ENCODE measurements around the gene CFAP97.
"Not testable (repeated sequence)": the region's sequence is repeated elsewhere in the genome, so short reads cannot be mapped to it uniquely, and the experiment has no call there.

The CFAP97 gene

DNA sequence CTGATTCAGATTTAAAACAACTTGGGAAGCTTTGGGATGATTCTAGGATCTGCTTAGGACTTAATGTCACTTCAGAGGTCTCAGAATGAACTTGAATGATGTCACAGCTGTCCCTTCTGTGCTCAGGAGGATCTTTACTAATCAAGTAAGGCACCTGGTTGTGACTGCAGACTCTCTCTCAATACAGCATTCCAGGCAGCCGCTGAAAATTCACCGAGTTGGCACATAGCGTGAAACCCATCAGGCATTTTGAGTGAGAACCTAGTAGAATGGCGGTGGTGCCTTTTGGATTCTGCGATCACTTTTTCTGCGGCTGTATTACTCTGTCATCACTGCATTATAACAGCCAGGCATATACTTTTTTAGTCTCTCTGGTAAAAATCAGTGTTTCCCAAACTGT, 22.1 kb upstream of the CFAP97 start:
- DNase-seq, result no peak

DNA sequence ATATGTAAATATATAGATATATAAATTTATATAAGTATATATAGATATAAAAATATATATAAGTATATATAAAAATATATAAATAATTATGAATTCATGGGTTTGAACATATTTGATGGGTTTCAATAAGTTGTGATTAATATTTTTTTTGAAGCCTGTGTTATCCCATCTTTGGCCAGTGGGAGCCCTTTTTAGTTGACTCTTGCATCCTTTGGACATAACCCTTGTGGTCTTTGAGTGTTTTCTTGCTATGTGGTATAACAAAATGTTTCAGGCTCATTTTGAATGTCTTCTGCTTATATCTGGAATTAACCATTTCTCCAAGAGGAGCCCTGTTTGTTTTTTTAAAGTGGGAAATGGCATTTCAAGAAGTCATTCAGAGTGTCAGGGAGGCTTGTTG, 20.8 kb upstream of the CFAP97 start:
- DNase-seq, result no peak

DNA sequence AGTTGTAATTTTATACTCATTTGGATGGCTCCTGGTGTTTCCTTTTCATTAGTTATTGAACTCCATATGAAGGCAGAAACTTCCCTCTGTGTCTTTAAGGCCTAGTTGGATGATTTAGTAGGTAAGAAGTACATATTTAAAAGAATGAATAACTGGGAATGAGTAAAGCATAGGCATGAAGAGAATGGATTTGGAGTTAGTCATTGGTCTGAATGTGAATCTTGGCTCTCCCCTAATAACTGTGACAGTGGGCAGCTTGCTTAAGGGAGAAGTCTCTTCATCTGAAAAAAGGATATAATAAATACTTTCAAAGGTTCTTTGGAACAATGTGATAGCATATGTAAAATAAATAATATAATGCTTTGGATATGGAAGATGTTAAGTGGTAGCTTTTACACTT, 18.8 kb upstream of the CFAP97 start:
- no peak for DNase-seq

DNA sequence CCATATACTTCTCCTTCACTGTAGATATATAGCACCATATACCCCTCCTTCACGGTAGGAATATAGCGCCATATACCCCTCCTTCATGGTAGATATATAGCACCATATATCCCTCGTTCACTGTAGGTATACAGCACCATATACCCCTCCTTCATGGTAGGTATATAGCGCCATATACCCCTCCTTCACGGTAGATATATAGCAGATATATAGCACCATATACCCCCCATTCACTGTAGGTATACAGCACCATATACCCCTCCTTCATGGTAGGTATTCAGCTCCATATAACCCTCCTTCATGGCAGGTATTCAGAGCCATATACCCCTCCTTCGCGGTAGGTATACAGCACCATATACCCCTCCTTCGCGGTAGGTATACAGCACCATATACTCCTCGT, 18.1 kb upstream of the CFAP97 start:
- DNase-seq, result no peak

DNA sequence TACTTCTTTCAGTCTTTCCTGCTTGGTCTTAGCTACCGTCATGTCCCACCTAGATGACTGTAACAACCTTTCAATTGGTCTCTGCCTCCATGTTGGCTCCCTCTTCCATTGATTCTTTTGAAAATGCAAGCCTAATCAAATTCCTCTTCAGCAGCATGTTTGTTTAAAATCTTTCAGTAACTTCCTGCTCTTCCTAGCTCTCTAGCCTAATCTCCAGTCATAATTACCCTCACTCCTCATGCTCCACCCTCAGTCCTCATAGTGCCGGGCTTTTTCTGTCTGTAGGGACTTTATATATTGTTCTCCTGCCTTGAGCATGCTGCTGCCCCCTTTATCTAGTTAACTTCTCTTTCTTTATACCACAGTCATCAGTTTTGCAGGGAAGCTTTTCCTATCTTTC, 17.7 kb upstream of the CFAP97 start:
- DNase-seq, result no peak

DNA sequence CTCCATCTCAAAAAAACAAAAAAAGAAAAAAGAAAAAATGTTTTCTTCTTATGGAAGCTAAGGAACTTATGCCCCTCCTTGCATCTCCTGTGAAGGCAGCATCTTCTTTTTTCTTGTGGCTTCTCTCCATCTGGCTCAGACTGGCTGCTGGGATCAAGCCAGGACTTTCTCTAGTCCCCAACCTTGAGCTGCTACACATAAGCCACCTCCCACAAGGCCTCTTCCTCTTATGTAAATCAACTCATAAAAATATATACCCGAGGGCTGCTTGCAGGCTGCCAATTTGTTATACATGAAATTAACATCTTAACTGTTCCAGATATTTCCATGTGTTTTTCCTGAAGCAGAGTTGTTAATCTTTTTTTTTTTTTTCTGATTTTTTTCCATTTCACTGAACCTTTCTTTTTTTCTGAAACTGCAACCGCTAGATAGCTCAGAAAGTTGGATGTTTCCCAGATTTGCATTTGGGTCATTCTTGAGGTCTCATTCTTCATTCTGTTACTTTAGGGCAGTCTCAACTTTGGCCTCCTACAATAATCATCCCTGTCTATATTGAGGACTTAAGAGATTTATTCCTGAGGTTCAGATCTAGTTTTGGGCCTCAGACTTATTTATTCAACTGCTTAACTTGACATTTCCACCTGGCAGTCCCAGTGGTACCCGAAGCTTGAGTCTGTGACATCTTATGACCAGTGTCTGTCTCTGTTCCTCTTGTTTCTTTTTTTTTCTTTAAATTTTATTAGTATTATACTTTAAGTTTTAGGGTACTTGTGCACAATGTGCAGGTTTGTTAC, 15.9 kb upstream of the CFAP97 start:
- no peak for DNase-seq

DNA sequence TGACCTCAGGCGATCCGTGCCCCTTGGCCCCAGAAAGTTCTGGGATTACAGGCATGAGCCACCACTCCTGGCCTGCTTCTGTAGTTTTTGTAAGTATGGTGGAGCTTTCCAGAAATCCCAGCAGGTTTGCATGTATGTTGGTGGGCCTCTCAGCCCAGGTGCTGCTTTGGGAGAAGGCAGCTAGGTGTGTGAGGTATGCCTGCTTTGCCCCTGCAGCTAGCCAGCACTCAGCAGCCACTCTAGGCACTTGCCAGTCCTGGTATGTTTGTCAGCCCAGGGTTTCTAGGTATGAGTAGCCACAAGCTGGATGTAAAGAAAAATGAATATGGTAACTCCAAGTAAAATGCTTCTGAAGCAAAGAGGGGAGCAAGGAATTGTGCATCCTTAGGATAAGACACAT, 14.5 kb upstream of the CFAP97 start:
- DNase-seq, result no peak

DNA sequence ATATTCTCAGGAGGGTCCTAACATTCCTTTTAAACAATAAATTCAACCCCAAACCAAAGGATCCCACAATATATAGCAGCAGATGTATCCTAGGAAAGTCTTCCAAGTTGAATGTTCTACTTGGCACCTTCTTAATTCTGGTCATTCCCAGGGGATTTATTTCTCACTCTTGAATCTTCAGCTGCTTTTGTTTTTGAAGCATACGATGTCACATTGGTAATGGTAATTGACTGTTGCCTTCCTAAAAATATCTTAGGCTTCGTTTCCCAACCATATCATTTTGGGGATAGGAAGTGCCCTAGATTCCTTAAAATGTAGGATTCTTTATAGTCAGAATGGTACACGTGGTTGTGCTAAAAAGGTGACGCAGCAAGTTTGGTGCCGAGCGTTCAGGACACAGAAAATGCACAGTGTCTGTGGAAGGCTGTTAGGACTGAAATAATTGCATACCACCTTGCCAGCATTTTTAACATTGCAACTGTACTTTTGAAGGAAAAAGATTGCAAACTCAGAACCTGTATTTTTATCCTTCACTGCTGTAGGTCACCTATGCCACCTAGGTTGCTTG, 13.7 kb upstream of the CFAP97 start:
- DNase-seq, result no peak

DNA sequence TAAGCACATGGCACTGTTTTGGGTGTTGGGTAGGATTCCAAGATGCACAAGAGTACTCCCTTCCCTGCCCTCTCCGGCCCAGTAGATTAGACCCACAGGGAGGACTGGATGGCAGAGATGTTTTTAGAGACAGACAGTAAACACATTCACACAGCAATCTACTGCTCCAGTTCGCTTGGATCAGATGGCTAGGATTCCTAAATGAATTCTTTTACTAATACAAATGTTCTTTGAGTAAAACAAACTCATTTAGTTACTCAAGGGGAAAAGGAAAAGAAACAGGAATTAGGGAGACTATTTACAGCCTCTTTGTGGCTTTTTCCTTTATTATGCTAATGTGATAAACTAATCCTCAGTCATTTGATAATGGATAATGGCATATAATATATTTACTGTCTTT, 11.5 kb upstream of the CFAP97 start:
- no peak for DNase-seq

DNA sequence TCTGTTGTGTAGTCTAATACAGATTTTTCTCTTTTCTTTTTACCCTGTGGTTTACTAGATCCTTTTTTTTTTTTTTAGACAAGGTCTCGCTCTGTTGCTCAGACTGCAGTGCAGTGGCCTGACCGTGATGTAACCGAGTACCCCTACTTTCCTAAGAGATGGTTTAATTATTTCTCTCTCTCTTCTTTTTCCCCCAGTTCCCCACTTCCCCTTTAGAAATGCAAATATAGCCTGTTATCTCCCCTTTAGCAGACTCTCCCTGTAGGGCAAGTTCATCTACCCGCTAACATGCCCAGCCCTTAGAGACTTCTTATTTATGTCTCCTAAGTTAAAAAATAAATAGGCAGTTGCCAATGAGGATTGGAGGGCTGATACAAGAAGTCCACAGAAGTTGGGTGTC, 10.1 kb upstream of the CFAP97 start:
- DNase-seq, result no peak

DNA sequence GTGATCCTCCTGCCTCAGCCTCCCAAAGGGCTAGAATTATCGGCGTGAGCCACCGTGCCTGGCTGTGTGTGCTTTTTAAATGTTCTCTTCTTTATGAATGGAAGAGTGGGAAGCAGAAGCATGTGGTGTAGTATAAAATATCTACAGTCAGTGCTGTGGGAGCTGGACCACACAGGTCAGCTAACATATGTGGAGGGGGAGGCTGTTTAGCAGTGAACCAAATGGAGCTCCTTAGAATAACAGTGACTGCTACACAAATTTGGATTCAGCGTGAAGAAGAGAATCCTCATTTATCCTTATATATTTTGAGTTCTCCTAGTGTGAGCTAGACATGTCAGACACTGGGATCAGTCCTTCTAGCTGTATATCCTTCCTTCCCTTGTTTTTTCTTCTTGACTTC, 8.8 kb upstream of the CFAP97 start:
- no peak for DNase-seq

DNA sequence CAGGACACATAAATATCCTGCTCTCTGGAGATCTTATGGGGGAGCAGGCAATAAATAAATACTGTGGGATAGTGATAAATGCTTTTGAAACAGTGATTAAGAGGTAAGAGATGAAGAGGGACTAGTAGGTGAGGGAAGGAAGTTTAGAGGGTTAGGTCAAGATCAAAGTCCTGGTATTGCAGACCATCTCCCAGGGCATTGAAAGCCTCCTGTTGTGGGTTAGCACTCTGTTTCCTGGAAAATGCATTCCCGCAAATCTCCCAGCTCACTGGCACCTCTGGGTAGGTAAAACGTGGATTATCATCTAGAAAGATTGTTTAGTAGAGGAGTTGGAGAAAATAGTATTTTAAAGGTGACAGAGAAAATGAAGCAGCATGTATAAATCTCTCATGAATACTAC, 7.8 kb upstream of the CFAP97 start:
- DNase-seq, result no peak

DNA sequence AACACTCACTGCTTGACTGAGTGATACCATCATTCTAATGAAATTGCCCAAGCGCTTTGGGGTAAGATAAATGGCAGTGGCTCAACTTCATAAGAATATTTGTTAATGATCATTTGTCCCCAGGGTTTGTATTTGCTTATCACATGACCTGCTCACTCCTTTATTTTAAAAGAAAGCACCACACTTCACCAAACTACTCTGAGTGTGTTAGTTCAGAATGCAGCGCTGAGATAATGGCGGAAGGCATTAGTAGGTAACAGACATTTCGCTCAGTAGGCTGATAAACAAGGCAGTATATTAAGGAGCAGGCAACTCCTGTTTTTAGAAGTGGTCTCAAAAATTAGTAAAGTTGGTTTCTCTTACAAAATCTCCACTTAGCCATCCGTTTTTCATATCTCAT, 7.2 kb upstream of the CFAP97 start:
- no peak for DNase-seq

DNA sequence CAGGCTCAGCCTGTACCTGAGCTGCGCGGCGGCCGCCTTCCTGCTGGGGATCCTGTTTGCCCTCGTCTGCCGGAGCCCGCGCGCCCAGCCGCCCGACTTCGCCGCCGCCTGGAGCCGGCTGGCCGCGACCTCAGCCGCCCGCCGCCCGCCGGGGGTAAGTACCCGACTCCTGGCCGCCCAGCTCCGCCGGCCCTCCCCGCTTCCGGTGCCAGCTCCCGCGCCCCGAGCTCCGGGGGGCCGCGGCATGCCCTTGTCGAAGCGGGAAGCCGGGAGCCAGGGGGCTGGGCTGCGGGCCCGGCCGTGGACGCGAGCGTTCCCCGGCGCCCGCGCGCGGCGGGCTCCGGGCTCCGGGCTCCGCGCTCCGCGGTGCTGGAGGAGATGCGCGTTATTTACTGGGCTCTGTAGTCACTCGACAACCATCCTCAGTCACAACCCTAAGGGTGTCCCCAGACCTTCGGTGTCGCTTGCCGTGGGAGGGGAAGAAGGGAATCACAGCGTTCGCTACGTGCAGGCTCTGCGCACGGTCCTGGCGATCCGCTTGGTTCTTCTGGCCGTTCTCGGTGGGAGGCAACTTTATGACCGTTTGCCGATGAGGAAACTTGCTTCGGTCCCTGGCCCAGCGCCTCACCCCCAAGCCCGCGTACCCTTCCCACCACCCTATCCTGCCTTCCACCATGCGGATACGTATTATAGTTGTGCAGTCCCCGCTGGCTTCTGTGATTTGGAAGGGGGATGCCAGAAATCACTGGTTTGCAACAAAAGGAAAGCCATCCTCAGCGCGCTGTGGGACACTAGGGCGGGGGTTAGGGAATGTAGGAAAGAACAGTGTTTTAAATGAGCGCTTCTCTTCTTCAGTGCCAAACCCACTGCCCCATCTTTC, 6.5 kb upstream of the CFAP97 start:
- peak; percentile 85 for DNase-seq

DNA sequence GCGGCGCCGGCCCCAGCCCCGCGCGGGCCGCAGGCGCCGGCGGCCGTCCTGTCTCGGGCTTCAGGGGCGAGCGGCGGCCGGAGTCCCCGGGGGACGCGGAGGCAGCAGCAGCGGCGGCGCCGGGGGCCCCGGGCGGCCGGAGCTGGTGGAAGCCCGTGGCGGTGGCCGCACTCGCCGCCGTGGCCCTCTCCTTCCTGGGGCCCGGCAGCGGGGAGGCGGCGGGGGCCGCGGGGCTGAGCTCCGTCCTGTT, 6.0 kb upstream of the CFAP97 start:
- DNase-seq, result peak; percentile 75

DNA sequence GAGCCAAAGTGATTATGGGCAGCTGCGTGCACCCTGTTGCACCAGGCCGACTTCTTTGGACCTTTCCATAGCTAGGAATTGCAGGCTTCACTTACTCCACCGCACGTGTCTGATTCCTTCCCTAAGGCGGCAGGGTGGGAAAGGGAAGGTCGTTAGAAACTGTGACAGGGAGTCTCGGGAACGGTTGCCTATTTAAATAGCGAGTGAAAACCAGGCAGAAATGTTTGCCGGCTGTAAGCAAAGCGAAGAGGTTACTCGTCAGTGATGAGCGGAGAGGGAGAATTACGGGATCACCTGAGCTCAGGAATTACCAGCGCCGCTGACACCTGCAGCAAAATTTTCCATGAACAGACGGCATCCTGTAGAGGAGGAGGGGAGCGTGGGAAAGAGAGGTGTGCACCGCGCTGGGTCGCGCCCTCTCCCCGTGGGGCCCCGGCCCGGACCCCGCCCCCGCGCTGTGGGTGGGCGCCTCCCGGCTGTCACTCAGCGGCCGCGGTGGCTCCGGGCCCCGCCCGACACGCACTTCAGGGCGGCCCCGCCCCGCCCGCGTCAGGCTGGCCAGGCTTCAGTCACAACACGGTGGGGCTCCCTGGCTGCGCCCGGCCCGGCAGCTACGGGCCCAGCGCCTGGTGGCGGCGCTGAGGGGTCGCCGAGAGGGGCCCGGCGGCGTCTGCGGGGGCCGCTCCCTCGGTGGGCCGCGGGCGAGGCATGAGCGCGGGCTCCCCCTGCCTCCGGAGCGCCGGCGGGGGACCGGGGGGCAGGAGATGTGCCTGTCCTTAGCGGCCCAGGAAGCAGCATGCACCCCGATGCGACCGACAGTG, 5.4 kb upstream of the CFAP97 start, which contains the start of gene SNX25:
Gene SNX25, plus strand, starts transcription at position 568 of the 821 bp plus-strand sequence. Its CDS starts 229 bp downstream, at position 797.
- peak; percentile 86 for DNase-seq

DNA sequence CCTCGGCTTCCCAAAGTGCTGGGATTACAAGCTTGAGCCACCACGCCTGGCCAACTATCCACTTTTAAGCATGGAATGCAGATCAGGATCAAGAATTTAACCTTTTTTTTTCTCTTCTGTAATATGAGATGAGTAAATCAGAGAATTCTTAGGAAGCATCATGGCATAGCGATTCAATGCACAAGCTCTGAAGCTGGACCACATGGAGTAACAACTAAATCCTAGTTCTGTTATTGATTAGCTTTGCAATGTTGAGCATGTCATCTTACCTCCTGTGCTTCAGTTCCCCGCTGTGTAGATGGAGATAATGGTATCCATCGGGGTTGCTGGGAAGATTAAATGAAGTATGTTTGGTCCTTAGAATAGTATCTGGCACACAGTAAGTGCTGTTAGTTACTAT, 3.7 kb upstream of the CFAP97 start:
- DNase-seq, result no peak

DNA sequence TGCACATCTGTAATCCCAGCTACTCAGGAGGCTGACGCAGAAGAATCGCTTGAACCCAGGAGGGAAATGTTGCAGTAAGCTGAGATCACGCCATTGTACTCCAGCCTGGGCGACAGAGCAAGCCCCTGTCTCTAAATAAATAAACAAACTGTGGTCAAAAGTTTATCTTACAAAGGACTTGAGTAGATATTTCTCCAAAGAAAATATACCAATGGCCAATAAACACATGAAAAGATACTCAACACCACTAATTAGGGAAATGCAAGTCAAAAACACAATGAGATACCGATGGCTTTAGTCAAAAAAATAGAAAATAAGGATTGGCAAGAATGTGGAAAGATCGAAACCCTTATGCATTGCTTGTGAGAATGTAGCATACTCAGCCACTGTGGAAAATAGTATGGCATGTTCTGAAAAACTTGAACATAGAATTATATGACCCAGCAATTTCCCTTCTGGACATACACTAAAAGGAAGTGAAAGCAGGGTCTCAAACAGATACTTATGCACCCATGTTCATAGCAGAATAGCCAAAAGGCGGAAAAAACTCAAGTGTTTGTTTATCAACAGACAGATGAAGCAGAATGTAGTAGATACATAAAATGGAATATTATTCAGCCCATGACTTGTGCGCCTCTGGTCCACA, 2.0 kb upstream of the CFAP97 start:
- no peak for DNase-seq

DNA sequence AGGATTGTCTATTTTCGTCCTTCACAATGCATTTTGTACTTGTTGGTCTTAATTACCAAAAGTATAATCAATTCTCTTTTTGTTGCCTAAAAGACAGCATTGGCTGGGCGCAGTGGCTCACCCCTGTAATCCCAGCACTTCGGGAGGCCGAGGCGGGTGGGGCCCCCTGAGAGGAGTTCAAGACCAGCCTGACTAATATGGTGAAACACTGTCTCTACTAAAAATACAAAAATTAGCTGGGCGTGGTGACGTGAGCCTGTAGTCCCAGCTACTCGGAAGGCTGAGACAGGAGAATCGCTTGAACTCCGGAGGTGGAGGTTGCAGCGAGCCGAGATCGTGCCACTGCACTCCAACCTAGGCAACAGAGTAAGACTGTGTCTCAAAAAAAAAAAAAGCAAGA, 1.3 kb upstream of the CFAP97 start:
- not testable (repeated sequence) for DNase-seq

DNA sequence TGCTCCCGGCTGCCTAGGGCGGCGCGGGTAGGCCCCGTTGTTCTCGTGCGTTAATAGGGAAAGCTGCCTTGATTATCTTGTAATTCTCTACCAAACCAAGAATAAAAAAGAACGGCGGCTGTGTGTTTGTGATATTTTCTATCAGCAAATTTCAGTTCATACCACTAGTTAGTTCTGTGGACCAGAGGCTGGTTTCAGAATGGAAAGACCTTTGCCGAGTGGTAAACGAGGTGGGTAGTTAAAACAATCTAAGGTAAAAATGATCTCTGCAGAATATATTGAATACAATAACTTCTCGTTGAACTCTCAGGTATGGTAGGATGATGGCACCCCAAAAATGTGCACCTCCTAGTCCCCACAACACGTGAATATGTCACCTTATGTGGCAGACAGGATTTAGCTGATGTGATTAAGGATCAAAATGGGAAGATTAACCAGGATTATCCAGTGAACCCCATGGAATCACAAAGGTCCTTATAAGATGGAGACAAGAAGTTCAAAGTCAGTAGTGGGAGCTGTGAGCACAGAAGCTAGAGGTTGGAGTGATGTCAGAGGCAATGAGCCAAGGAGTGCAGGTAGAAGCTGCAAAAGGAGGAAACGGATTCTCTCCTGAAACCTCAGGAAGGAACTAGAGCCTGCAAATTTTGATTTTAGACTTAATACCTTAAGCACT, 574 bp upstream of the CFAP97 start:
- peak; percentile 75 for DNase-seq

DNA sequence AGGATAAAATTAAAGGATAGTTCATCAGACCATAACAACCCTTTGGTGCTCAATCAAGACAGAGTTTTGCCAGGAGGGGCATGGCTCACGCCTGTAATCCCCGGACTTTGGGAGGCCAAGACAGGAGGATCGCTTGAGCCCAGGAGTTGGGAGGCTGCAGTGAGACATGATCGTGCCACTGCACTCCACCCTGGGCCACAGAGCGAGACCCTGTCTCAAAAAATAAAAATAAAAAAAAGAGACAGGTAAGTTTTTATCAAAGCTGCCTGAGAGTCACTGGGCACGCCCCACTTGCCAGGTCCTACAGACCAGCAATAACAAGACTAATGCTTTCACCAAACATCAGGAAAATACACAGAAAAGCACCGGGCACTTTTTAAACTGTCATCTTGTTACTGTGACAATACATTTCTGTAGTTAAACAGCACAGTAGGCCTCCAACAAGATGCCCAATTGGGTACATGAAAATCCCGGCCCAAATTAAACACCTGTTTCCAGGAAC, 765 bp downstream of the CFAP97 start:
- DNase-seq, result no peak

Measured in right kidney (tissue), 1 donor.